PC-3 (cell line): ENCODE results near the gene AUTS2.

Experiments used
- CTCF ChIP-seq: fragments of 300-600 bp; sonication (generic); conservative IDR thresholded peaks from 2 replicates; pipeline ENCODE4 v1.5.1; 2017; ENCODE audit warnings: antibody characterized with exemption, low read depth, mild to moderate bottlenecking, low read length
- EZH2 ChIP-seq: fragments of 300-600 bp; sonication (generic); IDR thresholded peaks from one replicate; pipeline ENCODE4 v1.6.1; 2017; ENCODE audit warnings: antibody characterized with exemption, mild to moderate bottlenecking, low read length; ENCODE audit not compliant: unreplicated experiment

DNA sequence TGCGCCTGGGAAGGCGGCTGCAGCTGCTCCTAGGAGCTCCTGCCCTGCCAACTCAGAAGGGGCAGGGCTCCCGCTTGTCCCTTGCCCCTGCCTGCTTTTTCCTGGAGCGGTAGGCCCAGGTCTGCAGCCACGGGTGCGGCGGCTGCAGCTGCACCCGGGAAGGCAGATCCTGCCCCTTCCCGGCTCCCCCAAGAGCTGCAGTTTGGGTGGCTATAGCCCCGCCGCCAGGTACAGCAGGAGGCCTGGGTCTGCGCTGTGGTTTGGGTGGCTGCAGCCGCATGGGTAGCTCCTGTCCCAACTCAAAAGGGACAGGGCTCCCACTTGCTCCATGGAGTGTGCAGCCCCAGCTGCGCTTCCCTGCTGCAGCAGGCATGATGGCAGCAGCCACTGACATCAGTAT is 6.5 kb upstream of the AUTS2 start:
- TF ChIP-seq CTCF: no peak
- TF ChIP-seq EZH2: no peak
